K562 (cell line): ENCODE results near the gene ANKRD31. TPM values are rescaled to one million over a fixed set of nuclear protein-coding genes. Genes with fewer than 3 reads are reported as not detected.

Source experiments
- ATAC-seq: fragments of 200-7000 bp; cut with Tn5 transposase; 3 replicates; pipeline ENCODE4 v1.9.1; 2020; ENCODE audit warnings: moderate library complexity
- BruUV-seq: library from RNA; stranded (reverse); fragments of 400-500 nt; replicated peaks from 2 replicates; lab custom pipeline; 2021; lab: Mats Ljungman, UMichigan
- CTCF ChIA-PET: fragments of 300-600 bp; formaldehyde crosslinking; extraction: SDS; loops from one replicate; lab custom pipeline; 2021; ENCODE audit warnings: low intra/inter-chr PET ratio; lab: Yijun Ruan, JAX
- POLR2A ChIA-PET: fragments of 300-600, 350-650 bp; sonication (Branson Sonifier 250); formaldehyde crosslinking; extraction: SDS; loops from one replicate; lab custom pipeline; 2021; ENCODE audit warnings: antibody characterized with exemption, inconsistent platforms; lab: Yijun Ruan, JAX
- DNase-seq, 4 experiments: peaks; one replicate each; pipeline versions ENCODE4 v3.0.0 to v3.0.0-alpha.2; 2011 to 2018; ENCODE audit warnings: low spot score in 3 of 4, mixed read lengths in 3 of 4; ENCODE audit errors: extremely low read depth in 1 of 4
- FAIRE-seq: peaks from 2 replicates; lab custom pipeline; 2011; peaks lifted over from hg19 to GRCh38; lab: Jason Lieb, UNC
- H2AFZ ChIP-seq: 2 replicates; pipeline ENCODE4 v1.6.0; 2011; ENCODE audit warnings: low read depth, low read length, control low read depth, inconsistent platforms
- H3K27ac ChIP-seq: fragments of 200-600 bp; 3 replicates; pipeline ENCODE4 v1.8.0; 2011; ENCODE audit warnings: low read depth, mild to moderate bottlenecking, control low read depth, inconsistent platforms, low read length, moderate library complexity, mixed read lengths; ENCODE audit errors: extremely low read depth
- H3K27me3 ChIP-seq, 2 experiments: fragments of 300-600 bp in 1 of 2; 2 replicates in 1 of 2; 3 replicates in 1 of 2; pipeline versions ENCODE4 v1.6.0 to v1.8.0; 2011; ENCODE audit warnings: inconsistent platforms in 2 of 2, low read length in 2 of 2, mild to moderate bottlenecking in 1 of 2, mixed read lengths in 1 of 2, moderate library complexity in 1 of 2; ENCODE audit not compliant: control insufficient read depth in 2 of 2, insufficient read depth in 2 of 2
- H3K36me3 ChIP-seq: fragments of 300-600 bp; 3 replicates; pipeline ENCODE4 v1.8.0; 2011; ENCODE audit warnings: mild to moderate bottlenecking, low read length, inconsistent platforms; ENCODE audit not compliant: control insufficient read depth, insufficient read depth
- H3K4me1 ChIP-seq, 2 experiments: fragments of 200-600 bp in 1 of 2; replicated peaks in 1 of 2; 2 replicates in 1 of 2; 3 replicates in 1 of 2; pipeline versions ENCODE4 v1.5.1 to v1.8.0; 2011; ENCODE audit warnings: inconsistent platforms in 2 of 2, low read length in 2 of 2, mild to moderate bottlenecking in 1 of 2, mixed read lengths in 1 of 2, moderate library complexity in 1 of 2; ENCODE audit not compliant: control insufficient read depth in 2 of 2, insufficient read depth in 2 of 2
- H3K4me2 ChIP-seq: 2 replicates; pipeline ENCODE4 v1.6.1; 2011; ENCODE audit warnings: low read length, control low read depth, inconsistent platforms, mixed read lengths; ENCODE audit not compliant: insufficient read depth
- H3K4me3 ChIP-seq: fragments of 200-600 bp; sonication (generic), shearing (Covaris generic); 2 replicates; pipeline ENCODE4 v1.5.1; 2016; ENCODE audit warnings: control low read depth, inconsistent platforms
- H3K79me2 ChIP-seq: fragments of 200-600 bp; 3 replicates; pipeline ENCODE4 v1.8.0; 2011; ENCODE audit warnings: low read length, inconsistent platforms; ENCODE audit not compliant: control insufficient read depth, insufficient read depth
- H3K9ac ChIP-seq, 2 experiments: 2 replicates each; pipeline versions ENCODE4 v1.6.0 to v1.6.1; 2011; ENCODE audit warnings: low read depth in 2 of 2, low read length in 2 of 2, control low read depth in 1 of 2, inconsistent platforms in 1 of 2, mild to moderate bottlenecking in 1 of 2, mixed read lengths in 1 of 2; ENCODE audit not compliant: insufficient read depth in 1 of 2
- H3K9me1 ChIP-seq: one replicate; pipeline ENCODE4 v1.6.0; 2011; ENCODE audit warnings: inconsistent platforms, mild to moderate bottlenecking, low read length, moderate library complexity; ENCODE audit not compliant: control insufficient read depth, insufficient read depth
- H3K9me3 ChIP-seq: replicated peaks from 2 replicates; pipeline ENCODE4 v1.5.1; 2011; ENCODE audit warnings: low read depth, low read length, inconsistent platforms; ENCODE audit not compliant: control insufficient read depth, insufficient read depth
- H4K20me1 ChIP-seq: replicated peaks from 2 replicates; pipeline ENCODE4 v1.6.1; 2011; ENCODE audit warnings: low read length, inconsistent platforms, mixed read lengths; ENCODE audit not compliant: control insufficient read depth, insufficient read depth
- ARHGAP35 ChIP-seq: fragments of 450-650 bp; IDR thresholded peaks from 2 replicates; pipeline ENCODE4 v1.6.1; 2018; ENCODE audit not compliant: partially characterized antibody
- CREB1 ChIP-seq, 2 experiments: sonication (generic) in 1 of 2; formaldehyde crosslinking in 1 of 2; IDR thresholded peaks; 2 replicates each; pipeline versions ENCODE4 v1.6.1 to v1.8.0; 2012 to 2022; ENCODE audit warnings: inconsistent platforms in 1 of 2, mild to moderate bottlenecking in 1 of 2, missing genetic modification reagents in 1 of 2, moderate library complexity in 1 of 2
- EWSR1 ChIP-seq: fragments of 450-650 bp; IDR thresholded peaks from 2 replicates; pipeline ENCODE4 v1.6.1; 2018; ENCODE audit warnings: borderline replicate concordance, mild to moderate bottlenecking, low read depth, moderate library complexity; ENCODE audit not compliant: partially characterized antibody
- HMGN3 ChIP-seq: IDR thresholded peaks from 2 replicates; pipeline ENCODE4 v1.6.1; 2011; ENCODE audit warnings: borderline replicate concordance, low read depth, mild to moderate bottlenecking, mixed read lengths, low read length; ENCODE audit not compliant: insufficient read length; ENCODE audit errors: extremely low read depth
- MED1 ChIP-seq: sonication (generic); formaldehyde crosslinking; IDR thresholded peaks from 2 replicates; pipeline ENCODE4 v1.8.1; 2023; ENCODE audit warnings: missing genetic modification reagents, borderline replicate concordance
- NEUROD1 ChIP-seq: fragments of 150-350 bp; IDR thresholded peaks from 2 replicates; pipeline ENCODE4 v1.6.1; 2014; ENCODE audit warnings: borderline replicate concordance, low read length, low read depth; ENCODE audit not compliant: partially characterized antibody
- RBM34 ChIP-seq: fragments of 200-400 bp; formaldehyde crosslinking; IDR thresholded peaks from 2 replicates; pipeline ENCODE4 v1.6.1; 2018; ENCODE audit warnings: low read length, borderline replicate concordance; ENCODE audit not compliant: insufficient read depth
- RFX7 ChIP-seq: fragments of 250-450 bp; sonication (Bioruptor Pico); IDR thresholded peaks from 2 replicates; pipeline ENCODE4 v1.5.1; 2021; ENCODE audit warnings: mild to moderate bottlenecking
- SAP30 ChIP-seq: fragments of 200-600 bp; sonication (generic); IDR thresholded peaks from 2 replicates; pipeline ENCODE4 v1.6.1; 2012; ENCODE audit warnings: borderline replicate concordance, low read depth, mild to moderate bottlenecking, moderate library complexity, low read length, control low read depth, inconsistent platforms; ENCODE audit not compliant: insufficient read depth, poor library complexity, severe bottlenecking
- ZNF133 ChIP-seq: fragments of 250-450 bp; sonication (Bioruptor Pico); IDR thresholded peaks from 2 replicates; pipeline ENCODE4 v1.4.0; 2020; ENCODE audit warnings: mild to moderate bottlenecking
- WGBS: fragments of 100-300 bp; shearing (Covaris generic); methylation state at CpG from one replicate; pipeline ENCODE4 v1.1.6; 2016; ENCODE audit warnings: low coverage, mixed read lengths; ENCODE audit not compliant: insufficient coverage; ENCODE audit errors: missing lambda C conversion rate; 5-methylcytosine and 5-hydroxymethylcytosine counted together
- in situ Hi-C: fragments of 300-500 bp; cut with MboI; formaldehyde crosslinking; loops from 4 replicates; pipeline ENCODE4 v1.15.0; 2018; ENCODE audit warnings: inconsistent platforms, mixed read lengths
- intact Hi-C: fragments of 100-400 bp; cut with micrococcal nuclease; formaldehyde crosslinking; loops from 2 replicates; pipeline ENCODE4 v1.14.2; 2022
- polyA plus RNA-seq, 8 experiments: library from polyadenylated mRNA; depleted of rRNA in 4 of 8; stranded (reverse) in 5 of 8; unstranded in 3 of 8; fragments of >200 nt; fragmentation: Nextera tagmentation in 2 of 8; fragmentation: Illumina TruSeq in 1 of 8; extraction: Ambion mirVana in 2 of 8; extraction: Trizol in 1 of 8; gene quantifications; 2 replicates each; pipeline versions ENCODE4 v1.2.1 to v1.2.3, GENCODE V29; 2011 to 2014; ENCODE audit warnings: inconsistent platforms in 1 of 8, missing spikeins in 1 of 8
- total RNA-seq, 7 experiments: library from RNA; depleted of rRNA in 6 of 7; stranded (reverse); fragments of >200 nt in 6 of 7; fragmentation: Illumina TruSeq in 2 of 7; extraction: Trizol in 2 of 7; gene quantifications; 2 replicates each; pipeline versions ENCODE4 v1.2.1 to v1.2.3, GENCODE V29; 2011 to 2021; ENCODE audit warnings: low replicate concordance in 1 of 7
- TF ChIP-seq, protein P1 (sequence below), 2 experiments: fragments of 450-650 bp; formaldehyde crosslinking in 1 of 2; IDR thresholded peaks; 2 replicates each; pipeline versions ENCODE4 v1.4.0 to v1.6.1; 2014 to 2020; ENCODE audit warnings: mild to moderate bottlenecking in 2 of 2, borderline replicate concordance in 1 of 2, low read depth in 1 of 2

ANKRD31 gene
- total and polyA plus RNA-seq, 9 of the 15 experiments (the other 6 are each of a cell fraction or from before 2014, with no cell fraction given), result under 0.01 to 0.11 (median 0.05) TPM; not detected in 1

DNA sequence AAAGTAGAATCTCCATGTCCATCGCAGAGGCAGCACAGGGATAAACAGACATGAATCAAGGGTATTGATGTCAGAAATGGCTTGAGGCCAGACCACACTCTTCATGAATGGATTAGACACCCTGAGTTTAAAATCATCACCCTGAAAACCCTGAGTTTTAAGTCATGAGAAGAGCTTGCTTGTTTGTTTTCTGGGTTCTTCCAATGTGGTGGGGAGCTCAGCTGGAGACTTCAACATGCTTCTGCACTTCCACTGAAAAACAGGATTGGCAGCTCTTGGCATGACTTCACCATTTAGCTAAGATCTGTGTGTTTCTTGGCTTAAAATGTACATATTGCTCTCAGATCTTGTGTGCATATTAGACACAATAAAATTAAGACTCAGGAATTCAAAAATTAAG lies 194.2 kb downstream of the ANKRD31 start:
- no peaks in the 10 kb centered on the region for H3K79me2 ChIP-seq
- no TSS peak for BruUV-seq
- ATAC-seq (no peak), FAIRE-seq (no peak), DNase-seq (no peak)
- 0% methylated on average over 1 of the region's 1 CpG for WGBS
- H3K4me3 ChIP-seq, result no peak overlapping the region
- no peaks in the 10 kb centered on the region for H3K36me3 ChIP-seq
- no peaks in the 10 kb centered on the region for H3K4me1 ChIP-seq
- no peak overlapping the region for H3K27ac ChIP-seq
- no peak overlapping the region for H3K4me2 ChIP-seq
- intact Hi-C loops (no loop called here), in situ Hi-C loops (no loop called here)
- H3K9me1 ChIP-seq, result no peaks in the 10 kb centered on the region
- H3K9ac ChIP-seq, result no peak overlapping the region
- no peaks in the 10 kb centered on the region for H4K20me1 ChIP-seq
- ChIA-PET POLR2A (no interaction called here), CTCF (no interaction called here)
- no peaks in the 10 kb centered on the region for H3K9me3 ChIP-seq
- no peak overlapping the region for H2AFZ ChIP-seq
- peaks cover 0 to 7% of the 10 kb centered on the region in 2 experiments; a peak in 2 of 5 replicates for H3K27me3 ChIP-seq
- TF ChIP-seq HMGN3, result no peak
- TF ChIP-seq EWSR1, result no peak
- no peak for TF ChIP-seq ZNF133
- TF ChIP-seq RFX7 (CRISPR knock-in tag), result no peak
- TF ChIP-seq CREB1 (IDR thresholded peaks at IDR 0.05), result no peak
- TF ChIP-seq CREB1 (CRISPR knock-in tag; IDR thresholded peaks at IDR 0.05), result no peak
- TF ChIP-seq RBM34, result no peak
- no peak for TF ChIP-seq MED1
- TF ChIP-seq NEUROD1, result no peak
- no peak for TF ChIP-seq SAP30
- TF ChIP-seq, protein P1, sequence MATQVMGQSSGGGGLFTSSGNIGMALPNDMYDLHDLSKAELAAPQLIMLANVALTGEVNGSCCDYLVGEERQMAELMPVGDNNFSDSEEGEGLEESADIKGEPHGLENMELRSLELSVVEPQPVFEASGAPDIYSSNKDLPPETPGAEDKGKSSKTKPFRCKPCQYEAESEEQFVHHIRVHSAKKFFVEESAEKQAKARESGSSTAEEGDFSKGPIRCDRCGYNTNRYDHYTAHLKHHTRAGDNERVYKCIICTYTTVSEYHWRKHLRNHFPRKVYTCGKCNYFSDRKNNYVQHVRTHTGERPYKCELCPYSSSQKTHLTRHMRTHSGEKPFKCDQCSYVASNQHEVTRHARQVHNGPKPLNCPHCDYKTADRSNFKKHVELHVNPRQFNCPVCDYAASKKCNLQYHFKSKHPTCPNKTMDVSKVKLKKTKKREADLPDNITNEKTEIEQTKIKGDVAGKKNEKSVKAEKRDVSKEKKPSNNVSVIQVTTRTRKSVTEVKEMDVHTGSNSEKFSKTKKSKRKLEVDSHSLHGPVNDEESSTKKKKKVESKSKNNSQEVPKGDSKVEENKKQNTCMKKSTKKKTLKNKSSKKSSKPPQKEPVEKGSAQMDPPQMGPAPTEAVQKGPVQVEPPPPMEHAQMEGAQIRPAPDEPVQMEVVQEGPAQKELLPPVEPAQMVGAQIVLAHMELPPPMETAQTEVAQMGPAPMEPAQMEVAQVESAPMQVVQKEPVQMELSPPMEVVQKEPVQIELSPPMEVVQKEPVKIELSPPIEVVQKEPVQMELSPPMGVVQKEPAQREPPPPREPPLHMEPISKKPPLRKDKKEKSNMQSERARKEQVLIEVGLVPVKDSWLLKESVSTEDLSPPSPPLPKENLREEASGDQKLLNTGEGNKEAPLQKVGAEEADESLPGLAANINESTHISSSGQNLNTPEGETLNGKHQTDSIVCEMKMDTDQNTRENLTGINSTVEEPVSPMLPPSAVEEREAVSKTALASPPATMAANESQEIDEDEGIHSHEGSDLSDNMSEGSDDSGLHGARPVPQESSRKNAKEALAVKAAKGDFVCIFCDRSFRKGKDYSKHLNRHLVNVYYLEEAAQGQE (IDR thresholded peaks at IDR 0.05; ENCODE audit: borderline replicate concordance), result no peak
- TF ChIP-seq, protein P1 (CRISPR knock-in tag; IDR thresholded peaks at IDR 0.05; ENCODE audit: low read depth), result no peak
- no peak for TF ChIP-seq ARHGAP35
